Neural cell (in vitro differentiated cells): ENCODE results near the gene NUDT3. TPM values are rescaled to one million over a fixed set of nuclear protein-coding genes. Genes with fewer than 3 reads are reported as not detected.

Experiments used
- H2AFZ ChIP-seq: fragments of 200-600, 300-800 bp; sonication (generic), shearing (Covaris generic); 2 replicates; pipeline ENCODE4 v1.6.0; 2014; ENCODE audit warnings: low read depth, mild to moderate bottlenecking, antibody characterized with exemption, low read length, moderate library complexity
- H3F3A ChIP-seq: fragments of 200-600 bp; shearing (Covaris generic); 2 replicates; pipeline ENCODE4 v1.6.1; 2016; ENCODE audit warnings: mild to moderate bottlenecking, moderate library complexity, mixed read lengths, antibody characterized with exemption, low read length; ENCODE audit not compliant: insufficient read depth, poor library complexity, severe bottlenecking
- H3K27ac ChIP-seq: fragments of 200-600, 300-800 bp; sonication (generic), shearing (Covaris generic); 2 replicates; pipeline ENCODE4 v1.5.1; 2014; ENCODE audit warnings: mild to moderate bottlenecking, low read length, moderate library complexity
- H3K27me3 ChIP-seq: fragments of 300-800, 200-600 bp; sonication (generic), shearing (Covaris generic); 2 replicates; pipeline ENCODE4 v1.6.0; 2014; ENCODE audit warnings: mild to moderate bottlenecking, low read depth, low read length, moderate library complexity; ENCODE audit not compliant: insufficient read depth
- H3K36me3 ChIP-seq: fragments of 300-800, 200-600 bp; sonication (generic), shearing (Covaris generic); 2 replicates; pipeline ENCODE4 v1.5.1; 2014; ENCODE audit warnings: mild to moderate bottlenecking, antibody characterized with exemption, low read length, moderate library complexity; ENCODE audit not compliant: insufficient read depth
- H3K4me2 ChIP-seq: fragments of 300-800, 200-600 bp; sonication (generic), shearing (Covaris generic); 2 replicates; pipeline ENCODE4 v1.6.0; 2014; ENCODE audit warnings: mild to moderate bottlenecking, low read length
- H3K4me3 ChIP-seq: fragments of 300-800, 200-600 bp; sonication (generic), shearing (Covaris generic); 2 replicates; pipeline ENCODE4 v1.5.1; 2014; ENCODE audit warnings: mild to moderate bottlenecking, low read length, moderate library complexity
- H3K79me2 ChIP-seq: fragments of 200-600 bp; shearing (Covaris generic); replicated peaks from 2 replicates; pipeline ENCODE4 v1.6.0; 2014; ENCODE audit warnings: mild to moderate bottlenecking, low read length, moderate library complexity; ENCODE audit not compliant: insufficient read depth
- H3K9ac ChIP-seq: fragments of 300-800, 200-600 bp; sonication (generic), shearing (Covaris generic); 2 replicates; pipeline ENCODE4 v1.6.1; 2016; ENCODE audit warnings: mild to moderate bottlenecking, low read length, mixed read lengths
- H3K9me2 ChIP-seq: fragments of 200-600 bp; shearing (Covaris generic); 2 replicates; pipeline ENCODE4 v1.6.1; 2016; ENCODE audit warnings: mild to moderate bottlenecking, low read length, mixed read lengths; ENCODE audit not compliant: insufficient read depth
- H3K9me3 ChIP-seq: fragments of 200-600, 300-800 bp; sonication (generic), shearing (Covaris generic); 2 replicates; pipeline ENCODE4 v1.6.1; 2016; ENCODE audit warnings: mild to moderate bottlenecking, mixed run types, low read length, moderate library complexity, mixed read lengths
- H4K20me1 ChIP-seq: fragments of 200-600 bp; shearing (Covaris generic); 2 replicates; pipeline ENCODE4 v1.6.1; 2016; ENCODE audit warnings: mild to moderate bottlenecking, mixed run types; ENCODE audit not compliant: insufficient read depth
- EP300 ChIP-seq: fragments of 450-650 bp; conservative IDR thresholded peaks from 2 replicates; pipeline ENCODE4 v1.6.1; 2014; ENCODE audit warnings: antibody characterized with exemption, mild to moderate bottlenecking, moderate library complexity; ENCODE audit not compliant: poor library complexity, severe bottlenecking
- EZH2 ChIP-seq: fragments of 200-600, 300-800 bp; shearing (Covaris generic), sonication (generic); IDR thresholded peaks from 2 replicates; pipeline ENCODE4 v1.6.1; 2014; ENCODE audit warnings: antibody characterized with exemption, low read length, borderline replicate concordance, mild to moderate bottlenecking; ENCODE audit not compliant: insufficient read depth, poor library complexity, severe bottlenecking
- MXI1 ChIP-seq: fragments of 450-650 bp; conservative IDR thresholded peaks from 2 replicates; pipeline ENCODE4 v1.6.1; 2014; ENCODE audit warnings: antibody characterized with exemption, mild to moderate bottlenecking; ENCODE audit not compliant: poor library complexity, severe bottlenecking
- POLR2AphosphoS5 ChIP-seq: IDR thresholded peaks from 2 replicates; pipeline ENCODE4 v1.6.1; 2012
- RAD21 ChIP-seq: fragments of 450-650 bp; conservative IDR thresholded peaks from 2 replicates; pipeline ENCODE4 v1.6.1; 2014; ENCODE audit warnings: antibody characterized with exemption, mild to moderate bottlenecking, moderate library complexity
- SMC3 ChIP-seq: fragments of 450-650 bp; conservative IDR thresholded peaks from 2 replicates; pipeline ENCODE4 v1.6.1; 2014; ENCODE audit warnings: antibody characterized with exemption, mild to moderate bottlenecking, moderate library complexity; ENCODE audit not compliant: poor library complexity
- TAF1 ChIP-seq: IDR thresholded peaks from 2 replicates; pipeline ENCODE4 v1.6.1; 2012; ENCODE audit warnings: low read depth
- polyA plus RNA-seq: library from polyadenylated mRNA; depleted of rRNA; stranded (reverse); fragments of >200 nt; gene quantifications from 2 replicates; pipeline ENCODE4 v1.2.3, GENCODE V29; 2014
- TF ChIP-seq, protein P1 (sequence below): IDR thresholded peaks from 2 replicates; pipeline ENCODE4 v1.6.1; 2012; ENCODE audit warnings: borderline replicate concordance
- TF ChIP-seq, protein P2 (sequence below): fragments of 450-650 bp; IDR thresholded peaks from 2 replicates; pipeline ENCODE4 v1.5.1; 2014; ENCODE audit warnings: antibody characterized with exemption, mild to moderate bottlenecking, moderate library complexity; ENCODE audit not compliant: poor library complexity, severe bottlenecking

NUDT3 gene
- polyA plus RNA-seq, 1 donor from 2014 or later = 80.2 TPM

DNA sequence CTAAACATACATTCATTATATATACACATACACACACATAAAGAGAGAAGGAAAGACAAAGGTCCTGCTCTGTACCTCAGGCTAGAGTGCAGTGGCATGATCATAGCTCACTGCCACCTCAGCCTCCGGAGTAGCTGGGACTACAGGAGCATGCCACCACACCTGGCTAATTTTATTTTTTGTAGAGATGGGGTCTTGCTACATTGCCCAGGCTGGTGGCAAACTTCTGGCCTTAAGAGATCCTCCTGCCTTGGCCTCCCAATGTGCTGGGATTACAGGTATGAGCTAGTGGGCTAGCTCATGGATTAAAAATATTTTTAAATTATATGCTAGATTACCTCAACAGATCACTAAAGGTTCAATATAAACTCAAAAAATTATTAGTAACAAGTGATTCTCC is 30.3 kb downstream of the NUDT3 start:
- H2AFZ ChIP-seq = no peak overlapping the region
- no peaks in the 10 kb centered on the region for H3K9me2 ChIP-seq
- H3K9me3 ChIP-seq = no peaks in the 10 kb centered on the region
- H3F3A ChIP-seq = no peaks in the 10 kb centered on the region
- H3K4me2 ChIP-seq = no peak overlapping the region
- TF ChIP-seq POLR2AphosphoS5 (no peak), TAF1 (no peak), EP300 (no peak), MXI1 (no peak), SMC3 (no peak), RAD21 (no peak), EZH2 (no peak)
- TF ChIP-seq, protein P1, sequence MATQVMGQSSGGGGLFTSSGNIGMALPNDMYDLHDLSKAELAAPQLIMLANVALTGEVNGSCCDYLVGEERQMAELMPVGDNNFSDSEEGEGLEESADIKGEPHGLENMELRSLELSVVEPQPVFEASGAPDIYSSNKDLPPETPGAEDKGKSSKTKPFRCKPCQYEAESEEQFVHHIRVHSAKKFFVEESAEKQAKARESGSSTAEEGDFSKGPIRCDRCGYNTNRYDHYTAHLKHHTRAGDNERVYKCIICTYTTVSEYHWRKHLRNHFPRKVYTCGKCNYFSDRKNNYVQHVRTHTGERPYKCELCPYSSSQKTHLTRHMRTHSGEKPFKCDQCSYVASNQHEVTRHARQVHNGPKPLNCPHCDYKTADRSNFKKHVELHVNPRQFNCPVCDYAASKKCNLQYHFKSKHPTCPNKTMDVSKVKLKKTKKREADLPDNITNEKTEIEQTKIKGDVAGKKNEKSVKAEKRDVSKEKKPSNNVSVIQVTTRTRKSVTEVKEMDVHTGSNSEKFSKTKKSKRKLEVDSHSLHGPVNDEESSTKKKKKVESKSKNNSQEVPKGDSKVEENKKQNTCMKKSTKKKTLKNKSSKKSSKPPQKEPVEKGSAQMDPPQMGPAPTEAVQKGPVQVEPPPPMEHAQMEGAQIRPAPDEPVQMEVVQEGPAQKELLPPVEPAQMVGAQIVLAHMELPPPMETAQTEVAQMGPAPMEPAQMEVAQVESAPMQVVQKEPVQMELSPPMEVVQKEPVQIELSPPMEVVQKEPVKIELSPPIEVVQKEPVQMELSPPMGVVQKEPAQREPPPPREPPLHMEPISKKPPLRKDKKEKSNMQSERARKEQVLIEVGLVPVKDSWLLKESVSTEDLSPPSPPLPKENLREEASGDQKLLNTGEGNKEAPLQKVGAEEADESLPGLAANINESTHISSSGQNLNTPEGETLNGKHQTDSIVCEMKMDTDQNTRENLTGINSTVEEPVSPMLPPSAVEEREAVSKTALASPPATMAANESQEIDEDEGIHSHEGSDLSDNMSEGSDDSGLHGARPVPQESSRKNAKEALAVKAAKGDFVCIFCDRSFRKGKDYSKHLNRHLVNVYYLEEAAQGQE = no peak
- TF ChIP-seq, protein P2, sequence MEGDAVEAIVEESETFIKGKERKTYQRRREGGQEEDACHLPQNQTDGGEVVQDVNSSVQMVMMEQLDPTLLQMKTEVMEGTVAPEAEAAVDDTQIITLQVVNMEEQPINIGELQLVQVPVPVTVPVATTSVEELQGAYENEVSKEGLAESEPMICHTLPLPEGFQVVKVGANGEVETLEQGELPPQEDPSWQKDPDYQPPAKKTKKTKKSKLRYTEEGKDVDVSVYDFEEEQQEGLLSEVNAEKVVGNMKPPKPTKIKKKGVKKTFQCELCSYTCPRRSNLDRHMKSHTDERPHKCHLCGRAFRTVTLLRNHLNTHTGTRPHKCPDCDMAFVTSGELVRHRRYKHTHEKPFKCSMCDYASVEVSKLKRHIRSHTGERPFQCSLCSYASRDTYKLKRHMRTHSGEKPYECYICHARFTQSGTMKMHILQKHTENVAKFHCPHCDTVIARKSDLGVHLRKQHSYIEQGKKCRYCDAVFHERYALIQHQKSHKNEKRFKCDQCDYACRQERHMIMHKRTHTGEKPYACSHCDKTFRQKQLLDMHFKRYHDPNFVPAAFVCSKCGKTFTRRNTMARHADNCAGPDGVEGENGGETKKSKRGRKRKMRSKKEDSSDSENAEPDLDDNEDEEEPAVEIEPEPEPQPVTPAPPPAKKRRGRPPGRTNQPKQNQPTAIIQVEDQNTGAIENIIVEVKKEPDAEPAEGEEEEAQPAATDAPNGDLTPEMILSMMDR = no peak
- H3K9ac ChIP-seq = no peak overlapping the region
- no peak overlapping the region for H3K4me3 ChIP-seq
- H4K20me1 ChIP-seq = peaks cover 12% of the 10 kb centered on the region
- no peak overlapping the region for H3K27ac ChIP-seq
- no peaks in the 10 kb centered on the region for H3K27me3 ChIP-seq
- no peaks in the 10 kb centered on the region for H3K36me3 ChIP-seq
- peaks cover 41% of the 10 kb centered on the region for H3K79me2 ChIP-seq

DNA sequence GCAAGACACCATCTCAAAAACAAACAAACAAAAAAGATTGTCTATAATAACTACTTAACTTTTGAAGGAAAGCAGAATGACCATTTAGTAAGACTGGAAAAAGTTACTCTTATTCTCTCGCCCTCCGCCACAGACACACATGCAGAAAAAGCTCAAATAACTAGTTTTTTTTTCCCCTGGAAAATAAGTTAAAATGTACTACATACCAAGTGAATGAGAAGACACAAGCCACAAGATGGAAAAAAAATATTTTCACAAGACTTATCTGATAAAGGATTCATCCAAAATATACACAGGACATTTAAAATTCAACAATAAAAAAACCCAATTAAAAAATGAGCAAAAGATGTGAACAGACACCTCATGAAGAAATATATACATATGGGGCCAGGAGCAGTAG is 31.9 kb downstream of the NUDT3 start:
- H3K4me3 ChIP-seq = no peak overlapping the region
- H3K36me3 ChIP-seq = no peaks in the 10 kb centered on the region
- H3K79me2 ChIP-seq = peaks cover 48% of the 10 kb centered on the region
- H4K20me1 ChIP-seq = peaks cover 12% of the 10 kb centered on the region
- H3K4me2 ChIP-seq = no peak overlapping the region
- no peaks in the 10 kb centered on the region for H3K9me2 ChIP-seq
- no peak overlapping the region for H3K9ac ChIP-seq
- H3K27me3 ChIP-seq = no peaks in the 10 kb centered on the region
- TF ChIP-seq MXI1 (no peak), TAF1 (no peak), SMC3 (no peak), RAD21 (no peak)
- H3F3A ChIP-seq = no peaks in the 10 kb centered on the region
- no peak overlapping the region for H3K27ac ChIP-seq
- no peaks in the 10 kb centered on the region for H3K9me3 ChIP-seq
- H2AFZ ChIP-seq = no peak overlapping the region
